SK-N-MC (cell line): ENCODE results near the gene AKAP6.

Experiments used
- DNase-seq: peaks from one replicate; pipeline ENCODE4 v3.0.0-alpha.2; 2011; ENCODE audit warnings: low read depth, low spot score
- H3K27ac ChIP-seq: fragments of 200-600 bp; sonication (generic); 2 replicates; pipeline ENCODE4 v1.5.1; 2016; ENCODE audit warnings: mixed run types
- H3K36me3 ChIP-seq: fragments of 200-600 bp; sonication (generic); 2 replicates; pipeline ENCODE4 v1.6.1; 2017; ENCODE audit warnings: antibody characterized with exemption, low read length, mixed read lengths; ENCODE audit not compliant: insufficient read depth
- H3K4me3 ChIP-seq: fragments of 200-600 bp; sonication (generic); 2 replicates; pipeline ENCODE4 v1.5.1; 2016
- H3K9ac ChIP-seq: fragments of 200-600 bp; sonication (generic); 2 replicates; pipeline ENCODE4 v1.8.0; 2017; ENCODE audit warnings: mixed run types, mixed read lengths; ENCODE audit not compliant: insufficient read length
- H3K9me3 ChIP-seq: fragments of 200-600 bp; sonication (generic); 2 replicates; pipeline ENCODE4 v1.6.1; 2017; ENCODE audit warnings: low read depth, mild to moderate bottlenecking, antibody characterized with exemption, low read length, moderate library complexity, mixed read lengths
- EZH2 ChIP-seq: fragments of 200-600 bp; sonication (generic); IDR thresholded peaks from one replicate; pipeline ENCODE4 v1.6.1; 2017; ENCODE audit warnings: antibody characterized with exemption
- FOXP2 ChIP-seq: optimal IDR thresholded peaks from 2 replicates; pipeline ENCODE3; 2011; ENCODE audit warnings: mild to moderate bottlenecking, moderate library complexity; ENCODE audit not compliant: insufficient read depth; ENCODE audit errors: extremely low read length, control extremely low read depth
- POLR2AphosphoS5 ChIP-seq: IDR thresholded peaks from 2 replicates; pipeline ENCODE4 v1.6.1; 2012; ENCODE audit warnings: mild to moderate bottlenecking, low read depth, low read length, borderline replicate concordance

The AKAP6 gene

GRCh38 chr14:32393119-32393518 lies 64.0 kb downstream of the AKAP6 start:
- TF ChIP-seq EZH2 (no peak), POLR2AphosphoS5 (no peak), FOXP2 (no peak)
- H3K9ac ChIP-seq = no peak overlapping the region
- no peaks in the 10 kb centered on the region for H3K9me3 ChIP-seq
- DNase-seq = no peak
- no peak overlapping the region for H3K27ac ChIP-seq
- no peak overlapping the region for H3K4me3 ChIP-seq
- no peaks in the 10 kb centered on the region for H3K36me3 ChIP-seq

GRCh38 chr14:32394038-32394437 lies 64.9 kb downstream of the AKAP6 start:
- no peak for DNase-seq
- no peak overlapping the region for H3K4me3 ChIP-seq

GRCh38 chr14:32396885-32397284 lies 67.8 kb downstream of the AKAP6 start:
- Histone ChIP-seq H3K9me3 (no peaks in the 10 kb centered on the region), H3K4me3 (no peak overlapping the region), H3K27ac (no peak overlapping the region), H3K9ac (no peak overlapping the region), H3K36me3 (no peaks in the 10 kb centered on the region)
- DNase-seq = no peak
- no peak for TF ChIP-seq POLR2AphosphoS5
- no peak for TF ChIP-seq EZH2
- TF ChIP-seq FOXP2 = no peak

More at GRCh38 chr14:32394038-32394437, 64.9 kb downstream of the AKAP6 start:
- Histone ChIP-seq H3K36me3 (no peaks in the 10 kb centered on the region), H3K9me3 (no peaks in the 10 kb centered on the region), H3K27ac (no peak overlapping the region), H3K9ac (no peak overlapping the region)
- TF ChIP-seq EZH2 = no peak
- TF ChIP-seq POLR2AphosphoS5 = no peak
- no peak for TF ChIP-seq FOXP2

- H3K9ac ChIP-seq = no peak overlapping the region
- no peak overlapping the region for H3K27ac ChIP-seq
- no peaks in the 10 kb centered on the region for H3K9me3 ChIP-seq
- no peak for DNase-seq
- no peak overlapping the region for H3K4me3 ChIP-seq
- no peaks in the 10 kb centered on the region for H3K36me3 ChIP-seq
- TF ChIP-seq FOXP2 (no peak), POLR2AphosphoS5 (no peak), EZH2 (no peak)
Measured at GRCh38 chr14:32397861-32398640, 69.0 kb downstream of the AKAP6 start.

- H3K4me3 ChIP-seq = no peak overlapping the region
- H3K27ac ChIP-seq = no peak overlapping the region
- H3K9ac ChIP-seq = no peak overlapping the region
- H3K9me3 ChIP-seq = no peaks in the 10 kb centered on the region
- TF ChIP-seq FOXP2 (no peak), POLR2AphosphoS5 (no peak), EZH2 (no peak)
- no peaks in the 10 kb centered on the region for H3K36me3 ChIP-seq
- no peak for DNase-seq
Measured at GRCh38 chr14:32399920-32400319, 70.8 kb downstream of the AKAP6 start.

- no peaks in the 10 kb centered on the region for H3K36me3 ChIP-seq
- H3K9ac ChIP-seq = no peak overlapping the region
- TF ChIP-seq EZH2 (no peak), POLR2AphosphoS5 (no peak)
- H3K27ac ChIP-seq = no peak overlapping the region
- no peaks in the 10 kb centered on the region for H3K9me3 ChIP-seq
- H3K4me3 ChIP-seq = no peak overlapping the region
- no peak for DNase-seq
Measured at GRCh38 chr14:32400480-32400879, 71.4 kb downstream of the AKAP6 start.

GRCh38 chr14:32403021-32403420 lies 73.9 kb downstream of the AKAP6 start:
- no peak overlapping the region for H3K9ac ChIP-seq
- H3K27ac ChIP-seq = no peak overlapping the region
- H3K4me3 ChIP-seq = no peak overlapping the region
- H3K9me3 ChIP-seq = no peaks in the 10 kb centered on the region
- no peak for DNase-seq
- no peak for TF ChIP-seq FOXP2
- no peak for TF ChIP-seq POLR2AphosphoS5
- no peak for TF ChIP-seq EZH2
- no peaks in the 10 kb centered on the region for H3K36me3 ChIP-seq

GRCh38 chr14:32403688-32404087 lies 74.6 kb downstream of the AKAP6 start:
- Histone ChIP-seq H3K9ac (no peak overlapping the region), H3K9me3 (no peaks in the 10 kb centered on the region), H3K4me3 (no peak overlapping the region), H3K27ac (no peak overlapping the region), H3K36me3 (no peaks in the 10 kb centered on the region)
- TF ChIP-seq EZH2 (no peak), FOXP2 (no peak), POLR2AphosphoS5 (no peak)
- DNase-seq = no peak

GRCh38 chr14:32404784-32405573 lies 75.9 kb downstream of the AKAP6 start:
- Histone ChIP-seq H3K27ac (no peak overlapping the region), H3K9ac (no peak overlapping the region), H3K36me3 (no peaks in the 10 kb centered on the region), H3K9me3 (no peaks in the 10 kb centered on the region), H3K4me3 (no peak overlapping the region)
- no peak for TF ChIP-seq FOXP2
- no peak for TF ChIP-seq POLR2AphosphoS5
- TF ChIP-seq EZH2 = no peak
- DNase-seq = no peak
